ENCODE data around the gene CALY.
"Not testable (repeated sequence)": the region's sequence is repeated elsewhere in the genome, so short reads cannot be mapped to it uniquely, and the experiment has no call there.

The CALY gene

GRCh38 chr10:133329491-133330202, 7.0 kb downstream of the CALY start:
- DNase-seq (ENCODE audit: low read depth in 2 of 2) = peak; percentile 52 to 58

- DNase-seq (ENCODE audit: low read depth in 2 of 2) = no peak
Measured at GRCh38 chr10:133328358-133329343, 8.0 kb downstream of the CALY start.

- no peak for DNase-seq (ENCODE audit: low read depth in 2 of 2)
Measured at GRCh38 chr10:133327651-133328357, 8.9 kb downstream of the CALY start.

- DNase-seq (ENCODE audit: low read depth in 2 of 2) = no peak
Measured at GRCh38 chr10:133326745-133327650, 9.7 kb downstream of the CALY start.

- no peak for DNase-seq (ENCODE audit: low read depth in 2 of 2)
Measured at GRCh38 chr10:133326223-133326551, 10.5 kb downstream of the CALY start.

- no peak for DNase-seq (ENCODE audit: low read depth in 2 of 2)
Measured at GRCh38 chr10:133325440-133326222, 11.1 kb downstream of the CALY start.

GRCh38 chr10:133324857-133325260, 11.8 kb downstream of the CALY start:
- no peak for DNase-seq (ENCODE audit: low read depth in 2 of 2)

GRCh38 chr10:133324198-133324792, 12.4 kb downstream of the CALY start:
- DNase-seq (ENCODE audit: low read depth in 2 of 2) = no peak

GRCh38 chr10:133322064-133322709, 14.5 kb downstream of the CALY start:
- not testable (repeated sequence) for DNase-seq (ENCODE audit: low read depth in 2 of 2)

- not testable (repeated sequence) for DNase-seq (ENCODE audit: low read depth in 2 of 2)
Measured at GRCh38 chr10:133320852-133321422, 15.8 kb downstream of the CALY start.

- no peak for DNase-seq (ENCODE audit: low read depth in 2 of 2)
Measured at GRCh38 chr10:133318494-133319127, 18.1 kb downstream of the CALY start.

GRCh38 chr10:133316732-133317131, 20.0 kb downstream of the CALY start:
- no peak for DNase-seq (ENCODE audit: low read depth in 2 of 2)

GRCh38 chr10:133316266-133316665, 20.4 kb downstream of the CALY start:
- DNase-seq (ENCODE audit: low read depth in 2 of 2) = no peak

- DNase-seq (ENCODE audit: low read depth in 2 of 2) = no peak
Measured at GRCh38 chr10:133315847-133316246, 20.8 kb downstream of the CALY start.

- no peak for DNase-seq (ENCODE audit: low read depth in 2 of 2)
Measured at GRCh38 chr10:133314911-133315310, 21.8 kb downstream of the CALY start.

- no peak for DNase-seq (ENCODE audit: low read depth in 2 of 2)
Measured at GRCh38 chr10:133313192-133313591, 23.5 kb downstream of the CALY start.

- DNase-seq (ENCODE audit: low read depth in 2 of 2) = no peak
Measured at GRCh38 chr10:133312769-133313145, 23.9 kb downstream of the CALY start.

GRCh38 chr10:133312016-133312768, 24.5 kb downstream of the CALY start:
- no peak for DNase-seq (ENCODE audit: low read depth in 2 of 2)

All from fibroblast of skin of left biceps (primary cell).